ENCODE measurements around the gene VPS25. TPM values are rescaled to one million over a fixed set of nuclear protein-coding genes. Genes with fewer than 3 reads are reported as not detected.
A peak's percentile ranks its signal among the peaks of the same experiment; 100 is the strongest.

Gene VPS25
- polyA plus RNA-seq, 3 donors: 71.3 to 125 (median 104) TPM

- H3K36me3 ChIP-seq (replicated peaks in 1 of 2; ENCODE audit: control insufficient read depth in 1 of 2, insufficient read depth in 2 of 2, low read length in 2 of 2): no peaks in the 10 kb centered on the region
- no peak overlapping the region for H3K9ac ChIP-seq (ENCODE audit: insufficient read depth, low read length, poor library complexity, severe bottlenecking)
- TF ChIP-seq, protein P1, sequence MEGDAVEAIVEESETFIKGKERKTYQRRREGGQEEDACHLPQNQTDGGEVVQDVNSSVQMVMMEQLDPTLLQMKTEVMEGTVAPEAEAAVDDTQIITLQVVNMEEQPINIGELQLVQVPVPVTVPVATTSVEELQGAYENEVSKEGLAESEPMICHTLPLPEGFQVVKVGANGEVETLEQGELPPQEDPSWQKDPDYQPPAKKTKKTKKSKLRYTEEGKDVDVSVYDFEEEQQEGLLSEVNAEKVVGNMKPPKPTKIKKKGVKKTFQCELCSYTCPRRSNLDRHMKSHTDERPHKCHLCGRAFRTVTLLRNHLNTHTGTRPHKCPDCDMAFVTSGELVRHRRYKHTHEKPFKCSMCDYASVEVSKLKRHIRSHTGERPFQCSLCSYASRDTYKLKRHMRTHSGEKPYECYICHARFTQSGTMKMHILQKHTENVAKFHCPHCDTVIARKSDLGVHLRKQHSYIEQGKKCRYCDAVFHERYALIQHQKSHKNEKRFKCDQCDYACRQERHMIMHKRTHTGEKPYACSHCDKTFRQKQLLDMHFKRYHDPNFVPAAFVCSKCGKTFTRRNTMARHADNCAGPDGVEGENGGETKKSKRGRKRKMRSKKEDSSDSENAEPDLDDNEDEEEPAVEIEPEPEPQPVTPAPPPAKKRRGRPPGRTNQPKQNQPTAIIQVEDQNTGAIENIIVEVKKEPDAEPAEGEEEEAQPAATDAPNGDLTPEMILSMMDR (IDR thresholded peaks at IDR 0.05): no peak
- Mint-ChIP-seq H3K36me3 (peaks cover 5 to 8% of the 10 kb centered on the region in 2 donors), H3K4me3 (peak overlapping the region in 1 of 2 donors; percentile 86), H3K27me3 (ENCODE audit: low read depth in 3 of 3) (peaks cover 77 to 90% (median 81%) of the 10 kb centered on the region in 3 donors), H3K27ac (peak overlapping the region in 2 of 7 donors; percentile 53 to 63), H3K9me3 (peaks cover 4 to 26% (median 11%) of the 10 kb centered on the region in 7 donors), H3K4me1 (peaks cover 25% of the 10 kb centered on the region)
- no peak overlapping the region for H3K27ac ChIP-seq (ENCODE audit: low read depth in 1 of 2, low read length in 2 of 2)
- H3K9me3 ChIP-seq (replicated peaks in 1 of 2; ENCODE audit: control insufficient read depth in 1 of 2, insufficient read depth in 1 of 2, low read length in 2 of 2): peaks cover 0 to 39% of the 10 kb centered on the region in 2 donors
- no peak for DNase-seq
- H3K79me2 ChIP-seq (ENCODE audit: insufficient read depth, low read length): no peaks in the 10 kb centered on the region
- no peak overlapping the region for H3K4me2 ChIP-seq (replicated peaks; ENCODE audit: extremely low read depth, low read length, poor library complexity, severe bottlenecking)
- 5% methylated on average over 43 of the region's 52 CpGs for WGBS (ENCODE audit: insufficient coverage)
- no peaks in the 10 kb centered on the region for H4K20me1 ChIP-seq (ENCODE audit: insufficient read depth, low read length)
- H3K4me1 ChIP-seq (ENCODE audit: control insufficient read depth in 1 of 2, insufficient read depth in 2 of 2, low read length in 2 of 2): peaks cover 7 to 20% of the 10 kb centered on the region in 2 donors
- H2AFZ ChIP-seq (ENCODE audit: insufficient read depth, low read depth, low read length, poor library complexity, severe bottlenecking): peak overlapping the region; percentile 23
- H3K27me3 ChIP-seq (ENCODE audit: control insufficient read depth in 2 of 2, insufficient read depth in 2 of 2, low read length in 2 of 2): peaks cover 60 to 78% of the 10 kb centered on the region in 2 donors
- no peak overlapping the region for H3K4me3 ChIP-seq (replicated peaks in 1 of 3; ENCODE audit: low read depth in 2 of 3, low read length in 3 of 3)
- intact Hi-C loops (cut with micrococcal nuclease): no loop called here
Observed at GRCh38 chr17:42784811-42785592, 11.8 kb downstream of the VPS25 start.

GRCh38 chr17:42787266-42787665, 14.0 kb downstream of the VPS25 start:
- Histone ChIP-seq H3K4me2 (replicated peaks; ENCODE audit: extremely low read depth, low read length, poor library complexity, severe bottlenecking) (no peak overlapping the region), H3K79me2 (ENCODE audit: insufficient read depth, low read length) (no peaks in the 10 kb centered on the region), H3K9me3 (replicated peaks in 1 of 2; ENCODE audit: control insufficient read depth in 1 of 2, insufficient read depth in 1 of 2, low read length in 2 of 2) (peaks cover 0 to 38% of the 10 kb centered on the region in 2 donors), H3K4me1 (ENCODE audit: control insufficient read depth in 1 of 2, insufficient read depth in 2 of 2, low read length in 2 of 2) (peaks cover 7 to 20% of the 10 kb centered on the region in 2 donors), H4K20me1 (ENCODE audit: insufficient read depth, low read length) (no peaks in the 10 kb centered on the region), H2AFZ (ENCODE audit: insufficient read depth, low read depth, low read length, poor library complexity, severe bottlenecking) (no peak overlapping the region), H3K27me3 (ENCODE audit: control insufficient read depth in 2 of 2, insufficient read depth in 2 of 2, low read length in 2 of 2) (peaks cover 44 to 60% of the 10 kb centered on the region in 2 donors), H3K9ac (ENCODE audit: insufficient read depth, low read length, poor library complexity, severe bottlenecking) (no peak overlapping the region), H3K4me3 (replicated peaks in 1 of 3; ENCODE audit: low read depth in 2 of 3, low read length in 3 of 3) (no peak overlapping the region), H3K27ac (ENCODE audit: low read depth in 1 of 2, low read length in 2 of 2) (no peak overlapping the region), H3K36me3 (replicated peaks in 1 of 2; ENCODE audit: control insufficient read depth in 1 of 2, insufficient read depth in 2 of 2, low read length in 2 of 2) (no peaks in the 10 kb centered on the region)
- intact Hi-C loops (cut with micrococcal nuclease): no loop called here
- peaks cover 66 to 81% (median 69%) of the 10 kb centered on the region in 3 donors for H3K27me3 Mint-ChIP-seq (ENCODE audit: low read depth in 3 of 3)
- no peak for DNase-seq
- H3K27ac Mint-ChIP-seq: no peak overlapping the region
- H3K4me1 Mint-ChIP-seq: peaks cover 17% of the 10 kb centered on the region
- peak overlapping the region in 1 of 2 donors; percentile 11 for H3K4me3 Mint-ChIP-seq
- TF ChIP-seq, protein P1 (IDR thresholded peaks at IDR 0.05): no peak
- H3K36me3 Mint-ChIP-seq: peaks cover 3 to 7% of the 10 kb centered on the region in 2 donors
- 87% methylated on average over 11 of the region's 11 CpGs for WGBS (ENCODE audit: insufficient coverage)
- H3K9me3 Mint-ChIP-seq: peaks cover 4 to 26% (median 11%) of the 10 kb centered on the region in 7 donors

Data from CD14-positive monocyte (primary cell).